ENCODE results near the gene MARCO. TPM values are rescaled to one million over a fixed set of nuclear protein-coding genes. Genes with fewer than 3 reads are reported as not detected.

The MARCO gene
- total and polyA plus RNA-seq, 2 of the 8 experiments (the other 6 are each of a cell fraction or from before 2014, with no cell fraction given): not detected

DNA sequence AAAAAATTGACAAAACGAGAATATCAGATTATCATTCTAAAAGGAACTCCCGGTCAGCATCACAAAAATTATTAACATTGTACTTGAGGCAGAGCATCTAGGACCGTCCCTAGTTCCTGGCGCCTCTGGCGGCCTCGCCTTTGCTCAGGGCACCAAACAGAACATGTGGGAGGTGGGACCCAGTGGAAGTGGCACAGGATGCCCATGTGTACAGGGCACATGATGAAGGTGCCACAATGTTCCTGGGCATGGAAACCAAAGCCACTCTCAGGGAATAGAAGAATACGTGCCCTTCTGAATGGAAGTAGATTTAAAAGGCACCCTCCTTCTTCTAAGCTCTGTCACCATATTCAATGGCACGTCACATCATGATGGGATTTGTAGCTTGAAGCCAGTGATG lies 30.1 kb upstream of the MARCO start:
- Histone ChIP-seq H4K20me1 (replicated peaks in 1 of 2; ENCODE audit: control insufficient read depth in 1 of 2, insufficient read depth in 2 of 2, low read length in 2 of 2) (no peaks in the 10 kb centered on the region), H2BK120ac (replicated peaks; ENCODE audit: low read depth, low read length) (no peak overlapping the region), H4K5ac (ENCODE audit: insufficient read length, low read depth, low read length) (no peak overlapping the region), H3K9ac (replicated peaks in 1 of 4; ENCODE audit: extremely low read depth in 1 of 4, low read depth in 3 of 4, low read length in 3 of 4) (no peak overlapping the region), H3K79me2 (ENCODE audit: control insufficient read depth in 1 of 2, insufficient read depth in 2 of 2, low read length in 2 of 2) (no peaks in the 10 kb centered on the region), H2BK15ac (ENCODE audit: low read length) (no peak overlapping the region), H3K27me3 (replicated peaks in 1 of 4; ENCODE audit: control insufficient read depth in 3 of 4, extremely low read depth in 1 of 4, insufficient read depth in 3 of 4, low read length in 3 of 4) (no peaks in the 10 kb centered on the region), H3K4me2 (ENCODE audit: insufficient read depth in 1 of 2, low read depth in 2 of 2, low read length in 2 of 2) (no peak overlapping the region), H2BK5ac (ENCODE audit: low read depth, low read length) (no peak overlapping the region), H2AK5ac (ENCODE audit: low read depth, low read length) (no peak overlapping the region), H3K27ac (ENCODE audit: low read depth, low read length) (no peak overlapping the region), H3K4me3 (ENCODE audit: extremely low read depth in 1 of 4, insufficient read depth in 2 of 4, low read depth in 3 of 4, low read length in 4 of 4) (no peak overlapping the region), H3K23ac (ENCODE audit: insufficient read length) (no peak overlapping the region), H3K4me1 (replicated peaks in 1 of 4; ENCODE audit: control insufficient read depth in 3 of 4, insufficient read depth in 4 of 4, low read length in 3 of 4) (no peaks in the 10 kb centered on the region), H3K18ac (ENCODE audit: extremely low read depth, low read length) (no peak overlapping the region), H3K14ac (ENCODE audit: insufficient read length) (no peak overlapping the region), H3K9me3 (ENCODE audit: insufficient read depth in 2 of 2, low read depth in 1 of 2, low read length in 1 of 2) (no peaks in the 10 kb centered on the region), H3K23me2 (ENCODE audit: low read depth, low read length) (no peaks in the 10 kb centered on the region), H2BK20ac (ENCODE audit: low read length) (no peak overlapping the region), H2BK12ac (ENCODE audit: low read depth, low read length) (no peak overlapping the region), H3K4ac (replicated peaks; ENCODE audit: insufficient read length, low read depth, low read length) (no peak overlapping the region), H3K79me1 (ENCODE audit: low read depth, low read length) (no peaks in the 10 kb centered on the region), H2AFZ (ENCODE audit: low read length) (no peak overlapping the region), H4K91ac (replicated peaks; ENCODE audit: insufficient read length, low read length) (no peak overlapping the region), H3K56ac (replicated peaks; ENCODE audit: insufficient read length, low read depth, low read length) (no peak overlapping the region), H4K8ac (ENCODE audit: extremely low read depth, insufficient read depth, low read length) (no peak overlapping the region), H3K36me3 (ENCODE audit: control insufficient read depth in 2 of 4, insufficient read depth in 4 of 4, low read length in 3 of 4) (no peaks in the 10 kb centered on the region)
- DNase-seq (ENCODE audit: low read depth in 1 of 2, low spot score in 2 of 2) (no peak), FAIRE-seq (no peak)
- CTCF ChIA-PET (ENCODE audit: partially characterized antibody): interaction anchor here (2.9 kb wide), 1 partner anchor 30 kb away, joined by 13 read pairs; no protein-coding TSS in a partner anchor
- POLR2A ChIA-PET (ENCODE audit: partially characterized antibody): no interaction called here
- 89% methylated on average over 8 of the region's 8 CpGs; no CpG with 5 or more reads in 1 of the 2 experiments for WGBS, 2 experiments (ENCODE audit: extremely low coverage in 1 of 2, insufficient coverage in 1 of 2, insufficient read length in 1 of 2, insufficient replicate concordance in 2 of 2, low coverage in 1 of 2, low lambda C conversion rate in 2 of 2, missing lambda C conversion rate in 1 of 2)

All from H1 (cell line).